ENCODE data around the gene PSMC6. TPM values are rescaled to one million over a fixed set of nuclear protein-coding genes. Genes with fewer than 3 reads are reported as not detected.
A peak's percentile ranks its signal among the peaks of the same experiment; 100 is the strongest.

Gene PSMC6
- total RNA-seq, 1 experiment from 2014 or later: 103 TPM

DNA sequence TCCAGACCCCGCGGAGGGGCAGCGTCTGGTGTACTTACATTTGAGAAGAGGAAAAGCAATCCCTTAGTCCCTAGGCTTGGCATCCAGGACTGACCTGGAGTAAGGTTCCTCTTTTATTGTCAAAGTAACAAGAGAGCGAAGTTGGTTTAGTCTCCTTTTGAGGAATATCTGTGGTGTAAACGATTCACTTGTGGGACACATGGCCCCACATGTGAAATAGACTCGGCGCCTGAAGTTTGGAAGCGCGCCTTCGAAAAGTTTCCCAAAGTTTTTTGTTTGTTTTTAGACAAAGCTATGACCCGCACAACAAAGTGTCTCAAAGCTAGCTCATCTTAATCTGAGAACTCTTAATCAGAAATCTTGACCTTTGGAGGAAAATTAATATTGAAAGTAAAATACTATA lies 23.7 kb downstream of the PSMC6 start:
- H3K4me1 ChIP-seq (ENCODE audit: insufficient read depth, low read length): peaks cover 8% of the 10 kb centered on the region; the same call in 1 of the 2 replicates
- H2AFZ ChIP-seq (ENCODE audit: low read length): peak overlapping the region; percentile 27
- Mint-ChIP-seq H3K4me1 (peaks cover 25 to 47% of the 10 kb centered on the region in 2 experiments), H3K9me3 (no peaks in the 10 kb centered on the region), H3K27ac (peak overlapping the region; percentile 96 to 99 (median 98)), H3K4me3 (peak overlapping the region; percentile 96 to 98), H3K36me3 (ENCODE audit: insufficient read depth in 1 of 3, low read depth in 3 of 3) (peaks cover 18 to 48% (median 30%) of the 10 kb centered on the region in 3 experiments), H3K27me3 (ENCODE audit: low read depth) (no peaks in the 10 kb centered on the region)
- H3K79me2 ChIP-seq (ENCODE audit: insufficient read depth, low read length): no peaks in the 10 kb centered on the region; the same call in 1 of the 2 replicates
- no peak for DNase-seq
- H2BK20ac ChIP-seq (ENCODE audit: low read depth, low read length, poor library complexity, severe bottlenecking): no peak overlapping the region
- H3K27ac ChIP-seq (ENCODE audit: insufficient read length, low read depth, low read length): no peak overlapping the region
- no CpG with 5 or more reads among the region's 11 CpGs for WGBS (ENCODE audit: extremely low coverage, insufficient read length, low lambda C conversion rate)
- H2BK12ac ChIP-seq (ENCODE audit: insufficient read length, low read depth, low read length): no peak overlapping the region
- TF ChIP-seq, protein P1, sequence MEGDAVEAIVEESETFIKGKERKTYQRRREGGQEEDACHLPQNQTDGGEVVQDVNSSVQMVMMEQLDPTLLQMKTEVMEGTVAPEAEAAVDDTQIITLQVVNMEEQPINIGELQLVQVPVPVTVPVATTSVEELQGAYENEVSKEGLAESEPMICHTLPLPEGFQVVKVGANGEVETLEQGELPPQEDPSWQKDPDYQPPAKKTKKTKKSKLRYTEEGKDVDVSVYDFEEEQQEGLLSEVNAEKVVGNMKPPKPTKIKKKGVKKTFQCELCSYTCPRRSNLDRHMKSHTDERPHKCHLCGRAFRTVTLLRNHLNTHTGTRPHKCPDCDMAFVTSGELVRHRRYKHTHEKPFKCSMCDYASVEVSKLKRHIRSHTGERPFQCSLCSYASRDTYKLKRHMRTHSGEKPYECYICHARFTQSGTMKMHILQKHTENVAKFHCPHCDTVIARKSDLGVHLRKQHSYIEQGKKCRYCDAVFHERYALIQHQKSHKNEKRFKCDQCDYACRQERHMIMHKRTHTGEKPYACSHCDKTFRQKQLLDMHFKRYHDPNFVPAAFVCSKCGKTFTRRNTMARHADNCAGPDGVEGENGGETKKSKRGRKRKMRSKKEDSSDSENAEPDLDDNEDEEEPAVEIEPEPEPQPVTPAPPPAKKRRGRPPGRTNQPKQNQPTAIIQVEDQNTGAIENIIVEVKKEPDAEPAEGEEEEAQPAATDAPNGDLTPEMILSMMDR (conservative IDR thresholded peaks at IDR 0.05): no peak
- no peaks in the 10 kb centered on the region for H3K79me1 ChIP-seq (ENCODE audit: insufficient read depth, low read depth, low read length, poor library complexity, severe bottlenecking)
- H2BK120ac ChIP-seq (ENCODE audit: low read depth, low read length, poor library complexity, severe bottlenecking): no peak overlapping the region
- no peaks in the 10 kb centered on the region for H3K9me3 ChIP-seq (ENCODE audit: control insufficient read depth, low read depth, low read length)
- no peak overlapping the region for H3K4ac ChIP-seq (ENCODE audit: low read depth, low read length)
- peaks cover 5% of the 10 kb centered on the region for H3K23me2 ChIP-seq (ENCODE audit: insufficient read length, low read depth, low read length, poor library complexity, severe bottlenecking)
- no peaks in the 10 kb centered on the region for H3K27me3 ChIP-seq (ENCODE audit: insufficient read depth, low read length)
- no peak overlapping the region for H2AK5ac ChIP-seq (ENCODE audit: insufficient read length, low read length)
- no peak overlapping the region for H2BK5ac ChIP-seq (ENCODE audit: insufficient read length, low read length)
- H4K5ac ChIP-seq (ENCODE audit: insufficient read length, low read depth, low read length): no peak overlapping the region
- H3K18ac ChIP-seq (ENCODE audit: insufficient read length, low read depth, low read length): no peak overlapping the region
- peak overlapping the region; percentile 85 for H3K9ac ChIP-seq (ENCODE audit: extremely low read depth, insufficient read length, low read length)
- H3K23ac ChIP-seq (ENCODE audit: insufficient read length, low read depth, low read length): no peak overlapping the region
- H3T11ph ChIP-seq (ENCODE audit: low read length): no peak overlapping the region
- H4K8ac ChIP-seq (replicated peaks; ENCODE audit: insufficient read length, low read depth, low read length): no peak overlapping the region
- H2BK15ac ChIP-seq (ENCODE audit: low read depth, low read length): no peak overlapping the region
- H4K20me1 ChIP-seq (ENCODE audit: control insufficient read depth, insufficient read depth, insufficient read length): no peaks in the 10 kb centered on the region
- no peak overlapping the region for H4K91ac ChIP-seq (ENCODE audit: insufficient read length, low read depth, low read length)
- peak overlapping the region; percentile 78 for H3K4me2 ChIP-seq (ENCODE audit: insufficient read depth, insufficient read length, low read length)
- H3K14ac ChIP-seq (ENCODE audit: insufficient read depth, low read length): peak overlapping the region; percentile 81
- no peak overlapping the region for H3K56ac ChIP-seq (ENCODE audit: insufficient read length, low read depth, low read length)

All from H9 (cell line).